Adrenal gland (tissue), 12 donors: ENCODE data around the gene MDN1. TPM values are rescaled to one million over a fixed set of nuclear protein-coding genes. Genes with fewer than 3 reads are reported as not detected.

ENCODE experiments used
- DNase-seq, 7 donors: peaks; one replicate each; pipeline ENCODE4 v3.0.0-alpha.2; 2019 to 2020
- H3K27ac ChIP-seq, 5 donors: fragments of 200-600 bp; sonication (generic) in 4 of 5; 1 replicate in 3 of 5; 2 replicates in 2 of 5; pipeline versions ENCODE4 v1.5.1 to v1.8.0; 2016 to 2020; ENCODE audit warnings: mild to moderate bottlenecking in 1 of 5
- H3K27me3 ChIP-seq: fragments of 200-600 bp; 2 replicates; pipeline ENCODE4 v1.8.0; 2021
- H3K36me3 ChIP-seq, 2 donors: fragments of 200-600 bp; replicated peaks in 1 of 2; 1 replicate in 1 of 2; 2 replicates in 1 of 2; pipeline versions ENCODE4 v1.5.1 to v1.8.0; 2018 to 2022
- H3K4me1 ChIP-seq, 2 donors: fragments of 200-600 bp; replicated peaks in 1 of 2; 1 replicate in 1 of 2; 2 replicates in 1 of 2; pipeline versions ENCODE4 v1.5.1 to v1.8.0; 2018 to 2021
- H3K4me3 ChIP-seq, 4 donors: fragments of 200-600 bp; sonication (generic) in 3 of 4; one replicate each; pipeline ENCODE4 v1.5.1; 2016 to 2018
- H3K9me3 ChIP-seq, 3 donors: fragments of 200-600 bp; sonication (generic) in 1 of 3; replicated peaks in 1 of 3; 1 replicate in 2 of 3; 2 replicates in 1 of 3; pipeline versions ENCODE4 v1.5.1 to v1.8.0; 2016 to 2021
- POLR2A ChIP-seq, 2 donors: fragments of 450-650 bp; IDR thresholded peaks; one replicate each; pipeline ENCODE4 v1.6.1; 2017; ENCODE audit warnings: antibody characterized with exemption in 2 of 2, mild to moderate bottlenecking in 2 of 2, moderate library complexity in 1 of 2
- WGBS, 4 donors: extraction: QIAGEN DNeasy Blood & Tissue Kit in 2 of 4; methylation state at CpG; one replicate each; pipeline versions ENCODE4 v1.1.5 to v1.1.7; 2013 to 2017; 5-methylcytosine and 5-hydroxymethylcytosine counted together
- intact Hi-C, 2 donors: fragments of 100-400 bp; cut with DNase I; formaldehyde crosslinking; loops; one replicate each; pipeline versions ENCODE4 v1.14.1 to v1.15.0; 2022 to 2023
- polyA plus RNA-seq, 3 donors: library from polyadenylated mRNA; stranded (reverse); fragments of 200-250 nt in 2 of 3; fragments of 350-450 nt in 1 of 3; fragmentation: Illumina TruSeq in 1 of 3; extraction: RNeasy Lipid Tissue Mini Kit (QIAGEN cat#74804) in 1 of 3; gene quantifications; one replicate each; pipeline ENCODE4 v1.2.3, GENCODE V29; 2013 to 2014
- total RNA-seq, 9 donors: library from RNA; depleted of rRNA in 4 of 9; stranded (reverse); fragments of >200 nt in 4 of 9; fragments of 120-200 nt in 1 of 9; fragmentation: NEBNext Ultra II Directional in 1 of 9; extraction: Animal tissue kit (Norgen Biotek cat#: 25700) in 1 of 9; gene quantifications; one replicate each; pipeline versions ENCODE4 v1.1.0 to v1.2.4, GENCODE V29; 2013 to 2023
- TF ChIP-seq, protein P1 (sequence below), 6 experiments: fragments of 450-650 bp in 4 of 6; fragments of 200-600 bp in 2 of 6; sonication (generic) in 1 of 6; IDR thresholded peaks; 1 replicate in 5 of 6; 2 replicates in 1 of 6; pipeline versions ENCODE4 v1.5.1 to v1.8.0; 2016 to 2021; ENCODE audit warnings: antibody characterized with exemption in 6 of 6, mild to moderate bottlenecking in 2 of 6, moderate library complexity in 1 of 6
- donor health status: healthy with polysubstance abuse.
- donor health status: Bipolar disorder and iron deficiency.
- donor health status: DM: yes; HTN: yes; CAD: no.
- donor health status: DM: no; HTN: no; CAD: no.
- donor health status: DM: no; HTN: no; CAD: no.
- donor health status: DM: yes; HTN: yes; CAD: no.

The MDN1 gene
- total and polyA plus RNA-seq, 12 donors, result 15.0 to 74.1 (median 28.4) TPM

DNA sequence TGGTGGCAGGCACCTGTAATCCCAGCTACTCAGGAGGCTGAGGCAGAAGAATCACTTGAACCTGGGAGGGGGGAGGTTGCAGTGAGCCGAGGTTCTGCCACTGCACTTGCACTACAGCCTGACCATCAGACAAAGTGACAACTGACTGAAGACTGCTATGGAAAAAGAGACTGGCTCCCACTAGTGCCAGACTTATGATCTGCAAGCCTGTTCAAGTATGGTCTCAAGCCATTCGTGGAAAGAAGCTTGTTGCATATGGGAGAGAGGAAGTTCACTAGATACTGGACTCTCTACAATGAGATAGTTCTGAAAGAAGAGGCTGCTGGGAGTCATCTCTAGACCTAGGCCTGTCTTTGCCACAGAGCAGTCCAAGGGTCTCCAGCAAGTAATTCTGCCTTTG lies 26.7 kb downstream of the MDN1 start:
- H3K36me3 ChIP-seq, result peaks cover 0 to 25% of the 10 kb centered on the region in 2 donors
- DNase-seq, result peak in 1 of 7 donors; percentile 26
- H3K4me1 ChIP-seq, result no peaks in the 10 kb centered on the region
- H3K4me3 ChIP-seq, result no peak overlapping the region
- 46 to 66% (median 51%) methylated on average over 2 of the region's 2 CpGs for WGBS, 4 donors
- H3K27ac ChIP-seq, result no peak overlapping the region
- H3K27me3 ChIP-seq, result no peaks in the 10 kb centered on the region
- intact Hi-C loops, result no loop called here
- H3K9me3 ChIP-seq, result no peaks in the 10 kb centered on the region
- TF ChIP-seq, protein P1, sequence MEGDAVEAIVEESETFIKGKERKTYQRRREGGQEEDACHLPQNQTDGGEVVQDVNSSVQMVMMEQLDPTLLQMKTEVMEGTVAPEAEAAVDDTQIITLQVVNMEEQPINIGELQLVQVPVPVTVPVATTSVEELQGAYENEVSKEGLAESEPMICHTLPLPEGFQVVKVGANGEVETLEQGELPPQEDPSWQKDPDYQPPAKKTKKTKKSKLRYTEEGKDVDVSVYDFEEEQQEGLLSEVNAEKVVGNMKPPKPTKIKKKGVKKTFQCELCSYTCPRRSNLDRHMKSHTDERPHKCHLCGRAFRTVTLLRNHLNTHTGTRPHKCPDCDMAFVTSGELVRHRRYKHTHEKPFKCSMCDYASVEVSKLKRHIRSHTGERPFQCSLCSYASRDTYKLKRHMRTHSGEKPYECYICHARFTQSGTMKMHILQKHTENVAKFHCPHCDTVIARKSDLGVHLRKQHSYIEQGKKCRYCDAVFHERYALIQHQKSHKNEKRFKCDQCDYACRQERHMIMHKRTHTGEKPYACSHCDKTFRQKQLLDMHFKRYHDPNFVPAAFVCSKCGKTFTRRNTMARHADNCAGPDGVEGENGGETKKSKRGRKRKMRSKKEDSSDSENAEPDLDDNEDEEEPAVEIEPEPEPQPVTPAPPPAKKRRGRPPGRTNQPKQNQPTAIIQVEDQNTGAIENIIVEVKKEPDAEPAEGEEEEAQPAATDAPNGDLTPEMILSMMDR (IDR thresholded peaks at IDR 0.05), result peak in 3 of 6 experiments; percentile 15 to 25 (median 20)
- TF ChIP-seq POLR2A (IDR thresholded peaks at IDR 0.05), result no peak

DNA sequence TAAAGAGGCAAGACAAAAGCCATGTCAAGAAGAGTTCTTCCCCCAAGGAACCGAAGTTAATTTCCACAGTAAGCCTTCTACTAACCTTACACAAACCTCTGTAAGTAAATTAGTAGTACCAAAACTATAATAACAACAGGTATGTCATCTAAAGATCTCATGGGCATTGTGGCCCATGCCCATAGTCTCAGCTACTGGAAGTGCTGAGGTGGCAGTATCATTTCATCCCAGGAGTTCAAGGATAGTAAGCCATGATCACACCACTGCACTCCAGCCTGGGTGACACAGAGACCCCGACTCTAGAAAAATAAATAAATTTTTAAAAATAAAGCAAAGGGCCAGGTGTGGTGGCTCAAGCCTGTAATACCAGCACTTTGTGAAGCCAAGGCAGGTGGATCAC lies 29.2 kb downstream of the MDN1 start:
- peaks cover 0 to 44% of the 10 kb centered on the region in 2 donors for H3K36me3 ChIP-seq
- no peak overlapping the region for H3K4me3 ChIP-seq
- H3K27ac ChIP-seq, result no peak overlapping the region
- DNase-seq, result no peak
- no peaks in the 10 kb centered on the region for H3K27me3 ChIP-seq
- WGBS, 4 donors, result 92 to 100% (median 98%) methylated on average over 2 of the region's 2 CpGs
- H3K9me3 ChIP-seq, result no peaks in the 10 kb centered on the region
- intact Hi-C loops, result no loop called here
- TF ChIP-seq, protein P1 (IDR thresholded peaks at IDR 0.05), result no peak
- TF ChIP-seq POLR2A (IDR thresholded peaks at IDR 0.05), result no peak
- H3K4me1 ChIP-seq, result no peaks in the 10 kb centered on the region

DNA sequence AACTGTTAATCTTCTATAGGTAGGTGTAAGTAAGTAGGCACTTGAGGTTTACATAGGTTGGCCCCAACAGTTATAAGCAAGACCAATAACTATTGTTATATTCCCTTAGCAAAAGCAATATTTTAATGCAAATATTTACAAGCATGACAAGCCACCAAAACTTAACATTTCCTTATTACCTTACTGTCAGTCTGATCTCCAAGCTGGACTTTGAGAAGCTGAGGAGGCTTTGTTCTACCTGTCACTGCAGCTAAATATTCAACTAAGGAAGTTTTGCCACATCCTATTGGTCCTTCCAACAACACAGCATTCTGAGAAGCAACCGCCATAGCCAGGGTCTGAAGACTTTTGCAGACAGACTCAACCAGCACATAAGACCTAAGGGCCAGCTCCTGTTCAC lies 29.6 kb downstream of the MDN1 start:
- Histone ChIP-seq H3K4me1 (no peaks in the 10 kb centered on the region), H3K4me3 (no peak overlapping the region), H3K36me3 (peaks cover 0 to 46% of the 10 kb centered on the region in 2 donors), H3K27ac (no peak overlapping the region), H3K9me3 (no peaks in the 10 kb centered on the region), H3K27me3 (no peaks in the 10 kb centered on the region)
- DNase-seq, result no peak
- WGBS, 4 donors, result 95 to 100% (median 98%) methylated on average over 1 of the region's 1 CpG
- intact Hi-C loops, result no loop called here
- TF ChIP-seq, protein P1 (IDR thresholded peaks at IDR 0.05), result no peak
- TF ChIP-seq POLR2A (IDR thresholded peaks at IDR 0.05), result no peak

DNA sequence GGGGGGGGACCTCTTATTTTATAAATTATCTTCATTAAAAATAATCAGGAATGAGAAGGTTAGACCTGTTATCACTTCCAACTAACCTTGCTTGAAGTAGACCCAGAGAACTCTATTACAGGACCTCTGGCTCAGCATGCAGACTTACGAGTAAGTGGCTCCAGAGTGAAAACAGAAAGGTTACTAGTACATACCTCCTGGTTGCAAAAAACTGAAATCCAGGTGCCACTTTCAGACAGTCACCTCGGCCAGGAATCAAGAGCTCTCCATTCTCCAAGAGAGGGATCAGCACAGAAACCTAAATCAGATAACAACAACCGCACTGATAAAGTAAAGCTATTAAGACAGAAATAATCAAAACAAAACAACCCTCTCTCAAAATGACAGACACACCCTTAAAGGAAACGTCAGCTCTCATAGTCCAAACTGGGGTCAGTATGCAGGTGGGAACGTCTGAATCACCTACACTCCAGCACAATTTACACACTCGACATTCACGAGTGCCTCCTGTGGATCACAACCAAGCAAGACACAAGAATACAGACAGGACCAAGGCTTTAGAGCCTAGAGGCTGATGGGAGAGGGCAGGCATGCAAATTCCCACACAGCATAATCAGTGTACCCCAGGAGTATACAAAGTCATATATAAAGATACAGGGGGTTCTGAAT lies 31.8 kb downstream of the MDN1 start:
- no peak overlapping the region for H3K27ac ChIP-seq
- WGBS, 4 donors, result 85 to 89% (median 87%) methylated on average over 7 of the region's 7 CpGs
- DNase-seq, result no peak
- peaks cover 0 to 59% of the 10 kb centered on the region in 2 donors for H3K36me3 ChIP-seq
- H3K4me3 ChIP-seq, result no peak overlapping the region
- TF ChIP-seq, protein P1 (IDR thresholded peaks at IDR 0.05), result no peak
- TF ChIP-seq POLR2A (IDR thresholded peaks at IDR 0.05), result no peak
- intact Hi-C loops, result no loop called here
- H3K9me3 ChIP-seq, result no peaks in the 10 kb centered on the region
- H3K27me3 ChIP-seq, result no peaks in the 10 kb centered on the region
- no peaks in the 10 kb centered on the region for H3K4me1 ChIP-seq
